GM21619 (cell line): ENCODE measurements around the gene RAP2B.

ENCODE experiments used
- ATAC-seq: cut with Tn5 transposase; IDR thresholded peaks from one replicate; pipeline ENCODE4 v1.9.1; 2021; ENCODE audit not compliant: unreplicated experiment

RAP2B gene

DNA sequence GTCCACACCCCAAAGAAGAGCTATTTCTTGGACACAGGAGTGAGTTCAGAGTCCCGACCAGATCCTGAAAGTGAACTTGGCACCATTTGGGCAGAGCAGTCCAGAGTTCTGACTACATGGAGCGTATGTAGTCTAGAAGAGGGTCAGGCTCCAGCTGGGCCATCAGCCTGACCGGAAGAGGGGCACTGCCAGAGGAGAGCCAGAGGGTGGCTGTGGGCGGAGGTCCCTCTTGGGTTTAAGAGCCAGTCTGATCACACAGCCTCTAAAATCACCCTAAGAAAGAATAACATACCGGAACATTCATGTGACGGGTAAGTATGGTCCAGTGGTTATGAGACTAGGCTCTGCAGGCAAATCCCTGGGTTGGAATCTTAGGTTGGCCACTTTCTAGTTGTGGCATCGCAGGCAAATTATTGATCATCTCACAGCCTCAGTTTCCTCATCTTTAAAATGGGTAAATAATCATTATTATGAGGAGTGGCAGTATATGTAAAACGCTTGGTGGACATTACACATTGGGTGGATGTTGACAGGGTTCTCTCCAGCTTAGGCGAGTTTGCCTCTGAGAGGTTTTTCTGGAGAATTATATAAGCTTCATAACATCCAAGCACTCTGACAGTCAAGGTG lies 2.1 kb upstream of the RAP2B start:
- no peak for ATAC-seq

DNA sequence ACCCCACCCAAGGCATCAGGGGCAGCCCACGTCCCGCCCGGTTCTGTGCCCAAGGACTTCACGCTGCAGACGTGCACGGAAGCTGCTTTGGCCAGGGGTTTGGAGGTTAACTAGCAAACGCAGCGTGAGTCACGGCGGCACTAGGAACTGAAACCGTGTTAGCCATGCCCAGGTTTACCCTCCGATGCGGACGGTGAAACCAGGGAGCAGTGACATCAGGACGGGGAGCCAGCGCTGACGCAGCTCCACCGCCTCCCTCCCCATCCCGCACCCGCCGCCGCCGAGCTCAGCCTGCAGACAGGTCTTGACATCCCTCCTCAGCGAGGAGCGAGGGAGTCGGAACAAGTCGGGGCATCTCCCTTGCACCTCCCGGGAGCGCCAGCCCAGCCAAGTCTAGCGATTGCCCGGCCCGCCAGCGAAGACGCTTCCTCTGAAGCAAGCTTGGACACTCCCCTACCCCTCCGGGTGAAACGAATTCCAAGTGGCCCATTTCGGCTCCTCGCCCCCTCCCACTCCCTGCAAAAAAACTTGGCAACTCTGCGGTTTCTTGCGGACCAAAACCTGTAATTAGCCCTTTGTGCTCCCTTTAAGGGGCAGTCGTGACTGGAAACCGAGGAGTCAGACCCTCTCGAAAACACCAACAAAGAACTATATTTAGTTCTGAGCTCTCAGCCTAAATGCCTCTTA lies 1.4 kb upstream of the RAP2B start:
- peak; percentile 28 for ATAC-seq

DNA sequence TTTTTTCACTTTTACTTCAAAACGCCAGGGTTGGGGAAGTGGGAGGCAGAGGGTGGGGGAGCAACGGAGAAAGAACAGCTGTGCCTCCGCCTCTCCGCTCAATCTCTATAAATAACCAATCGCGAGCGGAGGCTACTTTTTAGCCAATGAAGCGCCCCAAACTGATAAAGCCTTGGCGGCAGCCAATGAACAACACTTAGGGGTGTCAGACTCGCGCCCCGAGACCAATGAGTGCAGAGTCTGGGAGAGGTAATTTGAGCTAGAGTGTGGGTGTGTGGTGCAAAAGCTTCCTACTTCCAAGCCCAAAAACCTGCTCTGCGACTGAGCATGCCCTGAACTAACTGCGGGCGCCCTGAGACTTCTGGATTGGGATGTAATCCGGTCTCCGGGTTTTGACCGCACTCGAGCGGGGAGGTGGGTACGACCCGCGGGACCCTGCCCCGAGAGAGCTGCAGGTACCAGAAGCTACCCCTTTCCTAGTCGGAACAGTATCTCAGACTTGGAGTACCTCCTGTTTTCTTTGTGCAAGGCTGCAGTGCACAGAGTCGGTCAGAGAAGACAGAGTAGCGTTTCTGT lies 800 bp upstream of the RAP2B start:
- peak; percentile 75 for ATAC-seq

DNA sequence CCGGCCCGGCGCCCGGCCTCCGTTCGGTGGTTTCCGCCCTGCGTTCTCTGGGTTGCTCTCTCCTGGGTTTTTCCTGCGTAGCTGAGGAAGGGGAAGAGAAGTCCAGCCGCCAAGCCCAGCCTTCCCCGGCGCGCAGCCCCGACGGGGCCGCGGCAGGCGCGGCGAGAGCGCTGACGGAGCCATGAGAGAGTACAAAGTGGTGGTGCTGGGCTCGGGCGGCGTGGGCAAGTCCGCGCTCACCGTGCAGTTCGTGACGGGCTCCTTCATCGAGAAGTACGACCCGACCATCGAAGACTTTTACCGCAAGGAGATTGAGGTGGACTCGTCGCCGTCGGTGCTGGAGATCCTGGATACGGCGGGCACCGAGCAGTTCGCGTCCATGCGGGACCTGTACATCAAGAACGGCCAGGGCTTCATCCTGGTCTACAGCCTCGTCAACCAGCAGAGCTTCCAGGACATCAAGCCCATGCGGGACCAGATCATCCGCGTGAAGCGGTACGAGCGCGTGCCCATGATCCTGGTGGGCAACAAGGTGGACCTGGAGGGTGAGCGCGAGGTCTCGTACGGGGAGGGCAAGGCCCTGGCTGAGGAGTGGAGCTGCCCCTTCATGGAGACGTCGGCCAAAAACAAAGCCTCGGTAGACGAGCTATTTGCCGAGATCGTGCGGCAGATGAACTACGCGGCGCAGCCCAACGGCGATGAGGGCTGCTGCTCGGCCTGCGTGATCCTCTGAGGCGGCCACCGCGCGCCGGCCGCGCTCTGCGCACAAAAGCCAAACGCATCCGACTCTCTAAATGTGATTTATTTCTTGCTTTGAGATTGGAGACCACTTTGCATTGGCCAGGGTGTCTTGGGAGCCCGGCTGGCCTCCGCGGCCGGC lies 727 bp downstream of the RAP2B start:
- peak; percentile 4 for ATAC-seq

DNA sequence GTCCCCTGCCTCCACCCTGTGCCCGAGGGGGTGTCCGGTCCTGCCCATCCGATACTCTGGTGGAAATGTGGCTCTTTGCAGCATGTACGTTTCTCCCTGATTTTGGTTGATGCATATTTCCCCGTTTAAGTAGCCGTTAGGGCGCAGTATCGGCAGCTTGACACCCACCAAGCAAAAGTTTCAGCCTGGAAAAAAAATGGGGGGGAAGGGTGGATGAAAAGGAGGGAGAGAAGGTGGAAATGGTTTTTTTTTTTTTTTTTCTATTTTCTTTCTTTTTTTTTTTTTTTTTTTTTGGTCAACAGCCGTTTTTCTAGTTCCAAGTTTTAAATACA lies 1.3 kb downstream of the RAP2B start:
- no peak for ATAC-seq

DNA sequence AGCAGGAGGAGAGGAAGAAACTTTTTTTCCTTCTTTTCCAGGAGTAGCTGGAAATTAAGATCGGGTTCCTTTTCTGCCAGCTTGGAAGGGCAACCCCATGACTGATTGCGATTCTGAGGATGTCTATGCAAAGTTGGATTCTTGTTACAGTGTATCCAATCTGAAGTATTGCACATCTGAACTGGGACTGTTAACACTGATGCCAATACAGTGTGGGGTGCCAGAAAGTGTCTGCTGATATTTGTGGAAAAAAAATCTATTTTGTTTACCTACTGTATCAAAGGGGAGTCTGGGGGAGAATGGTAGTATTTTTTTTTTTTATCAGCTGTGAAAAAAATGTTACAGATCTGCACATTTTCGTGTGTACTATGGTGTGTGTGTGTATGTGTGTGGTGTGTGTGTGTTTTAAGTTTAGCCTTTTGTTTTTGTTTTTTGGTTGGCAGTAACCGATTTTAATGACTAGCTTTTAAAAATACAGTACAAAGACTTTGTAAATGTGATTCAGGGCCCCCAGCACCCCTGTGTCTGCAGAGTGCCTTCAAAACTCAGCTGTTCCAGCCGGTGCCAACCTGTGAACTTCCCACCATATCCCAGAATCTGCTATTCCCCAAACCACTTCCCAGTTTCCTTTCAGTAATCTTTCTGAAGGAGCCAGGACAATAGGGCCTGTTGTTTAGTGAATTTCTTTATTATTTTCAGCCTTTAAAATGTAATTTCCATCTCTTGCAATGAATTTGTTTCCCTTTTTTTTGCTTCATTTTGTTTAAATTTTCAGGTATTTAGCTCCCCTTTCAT lies 1.9 kb downstream of the RAP2B start:
- no peak for ATAC-seq

DNA sequence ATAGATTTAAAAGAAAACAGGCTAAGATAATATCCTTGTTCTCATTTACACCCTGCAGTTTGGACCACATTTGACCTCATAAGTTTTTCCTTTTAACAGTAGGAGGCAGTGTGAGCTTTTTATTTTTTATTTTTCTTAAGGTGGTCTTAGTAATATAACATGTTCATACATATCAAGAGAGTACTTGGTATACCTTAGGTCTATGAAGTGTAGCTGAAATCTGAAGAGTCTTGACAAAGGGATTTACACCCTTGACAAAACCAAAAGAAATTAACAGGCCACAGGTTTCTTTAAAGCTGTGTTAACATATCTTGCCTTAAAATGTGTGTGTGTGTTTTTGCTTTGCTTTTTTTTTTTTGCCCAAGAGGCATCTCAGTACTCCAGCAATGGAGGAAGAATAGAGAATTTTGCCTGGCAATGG lies 3.2 kb downstream of the RAP2B start:
- no peak for ATAC-seq

DNA sequence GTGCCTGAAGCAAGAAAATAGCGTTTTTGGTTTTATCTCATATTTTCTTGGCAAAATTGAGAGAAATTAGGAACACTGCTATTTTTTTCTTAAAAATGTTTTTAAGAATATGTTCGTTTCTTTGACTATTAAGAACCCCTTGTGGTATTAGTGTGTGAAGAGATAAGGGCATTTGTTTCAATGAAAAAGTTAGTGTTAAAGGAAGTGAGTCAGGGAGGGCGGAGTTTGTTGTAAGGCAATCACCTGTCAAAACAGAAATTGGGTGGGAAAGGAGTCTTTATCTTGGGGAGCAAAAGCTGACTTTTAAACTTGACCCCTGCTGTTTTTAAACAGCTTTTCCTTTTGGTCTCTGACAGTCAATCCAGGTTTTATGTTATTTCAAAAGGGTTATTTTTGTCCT lies 4.2 kb downstream of the RAP2B start:
- no peak for ATAC-seq

DNA sequence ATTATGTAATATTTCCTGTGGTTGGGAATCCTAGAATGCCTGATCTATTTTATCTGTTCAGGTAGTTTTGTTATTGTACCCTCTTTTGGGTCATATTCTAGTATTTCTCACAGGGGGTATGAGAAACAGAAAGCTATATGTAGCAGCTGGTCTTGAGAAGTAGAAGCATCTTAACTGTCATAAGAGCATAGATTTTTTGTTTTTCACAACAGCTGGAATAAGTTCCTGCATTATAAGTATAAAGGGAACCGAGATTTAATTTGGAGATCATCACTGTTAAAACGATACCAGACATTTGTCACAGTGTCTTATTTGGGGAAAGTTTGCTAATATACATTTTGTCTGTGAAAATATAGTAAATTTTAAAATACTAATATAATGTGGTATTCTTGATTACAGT lies 4.8 kb downstream of the RAP2B start:
- no peak for ATAC-seq

DNA sequence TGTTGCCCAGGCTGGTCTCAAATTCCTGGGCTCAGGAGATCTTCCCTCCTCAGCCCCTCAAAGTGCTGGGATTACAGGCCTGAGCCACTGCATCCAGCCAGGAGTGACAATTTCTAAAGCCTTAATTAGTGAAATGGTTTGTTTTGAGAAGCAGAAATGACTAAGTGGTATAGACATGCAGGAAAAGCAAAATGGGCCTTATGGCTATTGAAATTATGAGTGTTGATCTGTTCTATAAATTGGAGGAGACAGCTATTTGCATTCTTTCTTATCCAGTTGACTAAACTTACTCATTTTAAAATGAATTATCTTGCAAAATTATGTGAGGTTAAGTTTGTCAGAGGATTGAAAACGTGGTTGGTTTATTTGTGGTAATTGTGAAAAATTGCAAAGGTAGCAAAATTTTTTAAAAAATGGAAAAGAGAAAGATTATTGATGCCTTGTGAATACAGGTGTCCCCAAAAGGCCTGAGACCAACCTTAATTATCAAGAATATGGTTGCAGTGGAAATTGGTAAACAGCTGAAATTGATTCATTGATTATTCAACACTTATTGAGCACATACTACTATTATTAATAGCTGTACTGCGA lies 7.9 kb downstream of the RAP2B start:
- no peak for ATAC-seq

DNA sequence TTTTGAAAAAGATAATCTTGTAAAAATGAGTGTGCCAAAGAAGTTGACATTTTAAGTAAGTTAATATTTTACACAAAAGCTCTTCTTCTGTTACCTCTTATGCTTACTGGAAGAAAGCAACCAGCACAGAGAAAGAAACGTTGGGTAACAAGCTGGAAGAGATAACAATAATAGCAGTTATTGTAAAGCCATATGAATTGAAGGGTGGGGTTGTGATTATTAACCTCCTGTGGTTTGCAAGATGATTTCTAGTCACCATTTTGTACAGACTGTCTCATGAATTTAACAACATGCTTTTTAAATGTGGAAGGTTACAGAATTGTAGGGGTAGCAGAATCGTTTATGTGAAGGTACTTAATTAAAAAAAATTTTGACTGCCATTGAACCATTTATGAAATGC lies 9.2 kb downstream of the RAP2B start:
- no peak for ATAC-seq

DNA sequence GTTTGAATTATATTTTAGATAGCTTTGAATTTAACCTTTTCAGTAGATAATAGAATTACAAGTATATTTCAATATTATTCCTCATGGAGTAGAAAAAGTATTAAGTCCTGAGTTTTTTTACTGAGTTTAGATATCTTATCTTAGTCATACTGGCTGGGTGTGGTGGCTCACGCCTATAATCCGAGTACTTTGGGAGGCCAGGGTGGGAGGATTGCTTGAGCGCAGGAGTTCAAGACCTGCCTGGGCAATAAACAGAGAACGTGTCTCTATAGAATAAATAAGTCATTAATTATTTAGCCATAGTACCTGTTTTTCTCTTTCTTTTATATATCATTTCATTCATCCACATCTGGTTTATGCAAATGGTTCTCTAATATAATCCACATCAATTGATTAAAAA lies 9.9 kb downstream of the RAP2B start:
- ATAC-seq: no peak

DNA sequence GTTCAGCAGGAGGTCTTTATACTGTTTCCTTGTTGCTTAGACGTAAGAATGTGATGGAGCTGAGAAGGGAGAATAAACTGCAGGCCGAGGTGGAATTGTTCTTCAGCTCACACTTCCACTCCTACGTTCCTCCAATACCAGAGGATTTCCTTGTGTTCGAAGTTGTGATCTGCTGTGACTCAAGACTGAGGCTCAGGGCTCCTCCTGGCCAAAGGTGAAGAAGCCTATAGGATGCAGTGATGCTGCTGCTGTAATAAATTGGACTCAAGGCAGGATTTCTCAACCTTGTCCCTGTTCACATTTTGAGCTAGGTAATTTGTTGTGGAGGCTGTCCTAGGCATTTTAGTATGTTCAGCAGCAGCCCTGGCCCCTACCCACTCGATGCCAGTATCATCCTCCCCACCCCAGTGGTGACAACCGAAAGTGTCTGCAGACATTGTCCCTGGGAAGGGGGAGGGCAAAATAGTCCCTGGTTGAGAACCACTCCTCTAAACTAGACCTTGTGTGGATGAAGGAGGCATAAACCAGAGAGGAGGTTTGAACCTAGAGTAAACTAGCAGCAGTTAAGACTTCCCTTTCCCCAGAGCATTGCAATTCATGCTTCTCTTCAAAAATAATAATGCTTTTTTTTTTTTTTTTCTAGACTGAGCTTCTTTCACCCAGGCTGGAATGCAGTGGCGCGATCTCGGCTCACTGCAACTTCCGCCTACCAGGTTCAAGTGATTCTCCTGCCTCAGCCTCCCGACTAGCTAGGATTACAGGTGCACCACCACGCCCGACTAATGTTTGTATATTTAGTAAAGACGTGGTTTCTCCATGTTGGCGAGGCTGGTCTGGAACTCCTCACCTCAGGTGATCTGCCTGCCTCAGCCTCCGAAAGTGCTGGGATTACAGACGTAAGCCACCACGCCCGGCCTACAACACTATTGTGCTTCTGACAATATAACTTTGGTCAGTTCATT lies 11.1 kb downstream of the RAP2B start:
- ATAC-seq: no peak

DNA sequence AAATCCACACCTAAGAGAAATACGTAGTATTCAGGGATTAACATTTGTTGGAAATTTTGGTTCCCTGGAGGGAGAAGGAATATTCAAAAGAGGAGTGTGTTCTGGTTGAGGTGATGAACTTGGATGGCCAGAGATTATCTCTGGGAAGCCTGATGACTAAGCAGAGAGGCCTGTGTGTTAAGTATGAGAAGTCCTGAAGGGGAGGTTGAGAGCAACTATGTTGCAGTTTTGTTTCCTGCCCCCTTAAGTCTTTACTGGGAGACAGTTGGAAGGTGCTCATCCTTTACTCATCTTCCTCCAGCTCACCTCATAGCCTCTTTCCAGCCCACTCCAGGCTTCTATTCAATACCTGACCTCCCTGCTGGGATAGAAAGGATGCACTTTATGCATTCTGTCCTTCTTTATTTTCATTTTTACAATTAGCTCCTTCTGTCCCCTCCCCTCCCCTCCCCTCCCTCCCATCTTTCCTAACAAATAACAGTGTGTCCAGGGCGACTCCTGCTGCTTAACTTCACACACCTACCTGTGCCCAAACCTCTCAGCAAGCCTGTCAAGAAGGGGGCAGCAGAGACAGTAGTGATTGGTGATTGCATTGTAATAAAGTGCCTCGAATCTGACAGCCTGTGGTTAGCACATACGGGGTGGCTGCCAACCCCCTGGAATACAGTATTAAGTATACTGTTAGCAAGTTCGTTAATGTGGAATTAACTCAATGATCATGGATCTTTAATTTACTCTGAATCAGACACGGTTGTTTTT lies 11.9 kb downstream of the RAP2B start:
- no peak for ATAC-seq

DNA sequence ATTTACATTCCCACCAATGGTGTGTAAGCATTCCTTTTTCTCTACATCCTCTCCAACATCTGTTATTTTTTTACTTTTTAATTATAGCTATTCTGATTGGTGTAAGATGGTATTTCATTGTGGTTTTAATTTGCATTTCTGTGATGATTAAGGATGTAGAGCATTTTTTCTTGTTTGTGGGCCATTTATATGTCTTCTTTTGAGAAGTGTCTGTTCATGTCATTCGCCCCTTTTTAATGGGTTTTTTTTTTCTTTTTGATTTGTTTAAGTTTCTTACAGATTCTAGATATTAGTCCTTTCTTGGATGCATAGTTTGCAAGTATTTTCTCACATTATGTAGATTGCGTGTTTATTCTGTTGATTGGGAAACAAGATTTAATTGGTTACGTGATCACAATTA lies 14.2 kb downstream of the RAP2B start:
- ATAC-seq: no peak

DNA sequence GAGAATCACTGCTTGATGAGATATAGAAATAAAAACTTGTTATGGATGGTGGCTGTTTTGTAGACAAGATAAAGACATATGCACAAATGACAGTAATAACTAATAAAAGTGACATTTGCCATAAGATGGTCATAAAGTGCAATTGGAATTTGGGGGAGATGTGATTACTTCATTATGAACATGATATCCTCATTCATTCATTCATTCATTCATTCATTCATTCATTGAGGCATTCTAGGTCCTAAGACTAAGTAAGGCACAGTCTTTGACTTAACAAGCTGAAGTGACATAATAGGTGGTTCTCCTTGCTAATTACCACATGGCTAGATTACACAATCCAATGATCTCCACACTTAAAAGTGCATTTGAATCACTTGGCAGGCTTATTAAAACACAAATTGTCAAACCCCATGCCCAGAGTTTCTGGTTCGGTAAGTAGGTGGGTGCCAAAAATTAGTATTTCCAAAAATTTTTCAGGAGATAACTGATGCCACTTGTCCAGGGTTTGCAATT lies 18.9 kb downstream of the RAP2B start:
- ATAC-seq: no peak

DNA sequence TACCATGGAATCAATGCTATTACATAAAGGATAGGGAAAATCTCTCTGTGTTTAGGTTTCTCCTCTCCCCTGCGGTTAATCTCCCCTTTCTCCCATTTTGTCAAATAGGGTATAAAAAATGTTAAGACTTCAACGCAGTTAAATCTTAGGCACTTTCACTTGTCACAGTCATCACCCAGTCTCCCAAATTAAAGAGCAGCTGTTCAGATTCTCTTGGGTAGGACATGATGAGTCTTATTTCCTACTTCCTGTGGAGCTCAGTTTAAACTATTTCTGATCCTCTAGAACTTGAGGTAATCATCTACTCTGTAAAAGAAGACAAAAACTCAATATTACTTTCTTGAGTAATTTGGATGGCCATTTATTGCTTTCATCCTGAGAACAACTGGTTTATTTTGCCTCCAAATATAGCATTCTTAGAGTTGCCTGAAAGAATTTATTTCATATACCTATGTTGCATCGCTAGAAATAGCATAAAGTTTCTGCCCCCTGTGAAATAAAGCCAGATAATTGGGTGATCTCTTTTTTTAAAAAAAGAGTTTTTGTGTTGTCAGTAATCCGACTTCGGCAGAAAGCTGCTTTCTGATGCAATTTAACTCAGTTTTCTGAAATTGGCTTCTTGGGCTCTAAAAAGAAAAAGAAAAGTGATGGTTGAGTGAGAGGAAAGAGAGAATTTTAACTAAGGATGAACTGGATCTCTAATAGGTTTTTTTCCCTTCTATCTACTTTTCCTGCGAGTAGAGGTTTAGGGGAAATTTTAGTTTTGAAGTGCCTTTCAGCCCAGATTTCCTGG lies 20.7 kb downstream of the RAP2B start:
- no peak for ATAC-seq

DNA sequence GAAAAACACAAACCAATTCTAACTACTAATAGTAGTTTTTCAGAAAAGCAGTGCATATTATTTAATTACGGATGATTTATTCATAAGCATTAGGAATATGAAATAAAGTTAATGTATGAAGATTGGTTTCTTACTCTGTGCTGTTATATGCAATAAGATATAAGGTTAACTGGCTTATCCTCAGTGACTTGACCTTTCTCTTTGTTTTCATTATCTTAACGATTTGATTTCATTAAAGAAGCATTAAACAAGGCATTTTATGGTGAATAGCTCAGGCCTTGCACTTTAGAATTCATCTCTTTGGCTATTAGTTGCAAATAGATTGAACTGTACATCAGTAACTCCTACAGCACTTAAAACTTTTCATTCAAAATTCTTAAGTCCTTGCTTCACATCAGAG lies 28.9 kb downstream of the RAP2B start:
- ATAC-seq: no peak
